Measurements from ENCODE around the gene CDYL. TPM values are rescaled to one million over a fixed set of nuclear protein-coding genes. Genes with fewer than 3 reads are reported as not detected.

The CDYL gene
- total RNA-seq, 1 experiment from 2014 or later, result 13.0 TPM

DNA sequence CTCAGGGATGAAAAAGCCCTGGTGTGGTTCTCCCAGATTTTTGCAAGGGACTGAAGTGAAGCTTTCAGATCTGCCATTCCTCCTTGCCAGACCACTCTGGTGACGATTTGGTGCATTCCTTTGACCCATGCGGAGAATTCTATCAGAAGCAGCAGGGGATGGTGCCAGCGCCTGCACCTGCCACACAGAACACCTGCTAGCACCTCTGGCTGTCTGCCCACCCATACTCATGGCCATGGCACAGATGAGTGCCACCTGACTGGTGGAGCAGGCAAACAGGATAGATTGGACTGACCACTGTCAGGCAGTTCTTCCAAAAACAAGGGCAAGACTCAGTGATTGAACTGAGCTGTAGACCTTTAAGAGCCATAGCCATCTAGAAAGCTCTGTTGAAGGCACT lies 107.1 kb downstream of the CDYL start:
- DNase-seq (ENCODE audit: low read depth), result no peak

DNA sequence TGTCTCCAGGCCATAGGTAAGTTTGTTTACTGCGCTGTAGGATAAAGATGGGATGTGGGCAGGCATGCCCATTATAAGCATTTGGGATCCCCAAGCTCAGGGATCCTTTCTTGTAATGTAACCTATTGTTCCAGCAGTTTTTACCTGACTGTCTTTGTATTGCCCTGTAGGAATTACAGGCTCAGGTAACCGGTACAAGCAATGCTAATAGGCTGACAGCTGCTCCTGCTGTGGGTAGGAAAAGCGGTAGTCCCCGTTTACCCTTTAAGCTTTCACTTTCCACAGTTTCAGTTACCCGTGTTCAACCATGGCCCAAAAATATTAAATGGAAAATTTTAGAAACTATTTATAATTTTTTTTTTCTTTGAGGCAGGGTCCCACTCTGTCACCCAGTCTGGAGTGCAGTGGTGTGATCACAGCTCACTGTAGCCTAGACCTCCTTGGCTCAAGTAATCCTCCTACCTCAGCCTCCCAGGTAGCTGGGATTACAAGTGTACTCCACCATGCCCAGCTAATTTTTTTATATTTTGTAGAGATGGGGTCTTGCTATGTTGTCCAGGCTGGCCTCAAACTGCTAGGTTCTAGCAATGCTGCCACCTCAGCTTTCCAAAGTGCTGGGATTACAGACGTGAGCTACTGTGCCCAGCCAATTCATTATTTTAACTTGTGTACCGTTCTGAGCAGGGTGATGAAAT lies 108.6 kb downstream of the CDYL start:
- DNase-seq (ENCODE audit: low read depth), result no peak

DNA sequence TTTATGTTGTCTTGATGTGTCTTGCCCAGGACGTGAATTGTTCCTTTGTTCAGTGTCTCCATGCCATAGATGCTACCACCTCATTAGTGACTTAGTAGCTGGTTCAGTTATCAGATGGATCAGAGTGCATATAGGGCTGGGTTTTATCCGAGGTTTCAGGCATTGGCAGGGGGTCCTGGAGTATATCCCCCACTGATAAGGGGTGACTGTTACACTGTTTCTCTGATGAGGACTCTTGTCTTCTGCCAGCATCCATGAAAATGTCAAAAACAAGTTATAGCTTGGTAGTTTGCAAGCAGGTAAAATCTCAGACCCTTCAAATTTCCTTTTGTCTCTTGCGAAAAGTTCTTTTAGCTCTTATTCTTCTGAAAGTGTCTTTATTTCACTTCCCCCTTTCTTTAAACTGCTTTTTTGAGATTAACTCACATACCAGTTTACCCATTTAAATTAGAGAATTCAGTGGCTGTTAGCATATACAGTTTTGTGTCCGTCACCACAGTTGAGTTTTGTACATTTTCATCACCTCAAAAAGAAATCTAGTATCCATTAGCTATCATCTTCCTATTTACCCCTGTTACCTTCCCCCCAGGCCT lies 109.2 kb downstream of the CDYL start:
- DNase-seq (ENCODE audit: low read depth), result no peak

DNA sequence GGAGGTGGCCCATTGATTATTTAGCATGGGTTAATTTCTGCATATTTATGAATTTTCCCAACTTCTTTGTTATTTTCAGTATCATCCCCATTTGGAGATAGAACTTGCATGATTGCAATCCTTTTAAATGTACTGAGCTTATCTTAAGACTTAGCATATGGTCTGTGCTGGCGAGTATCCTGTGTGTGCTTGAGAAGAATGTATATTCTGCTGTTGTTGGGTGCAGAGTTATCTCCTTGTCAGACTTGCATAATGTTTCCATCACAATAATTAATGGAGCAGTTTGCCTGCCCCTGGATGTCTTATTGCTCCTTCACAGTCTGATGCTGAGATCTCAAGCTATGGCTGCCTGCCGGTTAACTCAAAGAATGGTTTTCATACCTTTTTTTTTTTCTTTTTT lies 112.6 kb downstream of the CDYL start:
- DNase-seq (ENCODE audit: low read depth), result no peak

DNA sequence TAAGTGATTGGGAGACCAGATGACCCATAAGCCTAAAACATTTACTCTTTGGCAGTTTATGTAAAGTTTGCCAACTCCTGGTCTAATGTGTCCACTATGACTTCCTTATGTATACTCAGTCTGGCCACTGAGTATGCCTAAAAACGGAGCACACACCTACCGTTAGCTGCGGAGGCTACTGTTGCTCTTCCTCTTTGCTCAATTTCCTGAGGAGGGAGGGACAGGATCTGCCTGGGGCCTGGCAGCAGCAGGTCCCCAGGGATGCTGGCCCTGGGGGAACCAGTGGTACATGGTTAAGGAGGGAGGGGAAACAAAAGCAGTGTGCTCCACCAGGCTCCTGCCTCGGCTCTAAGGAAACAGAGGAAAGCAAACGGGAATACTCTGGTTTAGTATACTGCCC lies 113.5 kb downstream of the CDYL start:
- DNase-seq (ENCODE audit: low read depth), result no peak

DNA sequence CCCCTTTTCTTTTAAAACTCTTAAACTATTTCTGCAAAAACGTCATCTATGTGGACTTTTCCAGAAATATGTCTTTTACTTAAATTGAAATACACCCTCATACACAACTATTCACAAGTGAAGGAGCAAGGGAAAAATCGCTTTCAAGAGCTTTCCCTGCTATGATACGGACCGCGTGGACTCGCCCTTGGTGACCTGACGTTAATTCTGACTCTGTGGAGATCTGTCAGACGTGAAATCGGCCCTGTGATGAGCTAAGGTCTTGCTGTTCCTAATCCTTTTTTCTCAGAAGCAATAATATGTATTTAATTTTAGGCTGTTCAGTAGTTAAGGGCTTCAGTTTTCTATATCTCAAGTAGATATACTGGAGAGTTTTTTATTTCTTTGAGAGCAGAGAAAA lies 114.0 kb downstream of the CDYL start:
- no peak for DNase-seq (ENCODE audit: low read depth)

DNA sequence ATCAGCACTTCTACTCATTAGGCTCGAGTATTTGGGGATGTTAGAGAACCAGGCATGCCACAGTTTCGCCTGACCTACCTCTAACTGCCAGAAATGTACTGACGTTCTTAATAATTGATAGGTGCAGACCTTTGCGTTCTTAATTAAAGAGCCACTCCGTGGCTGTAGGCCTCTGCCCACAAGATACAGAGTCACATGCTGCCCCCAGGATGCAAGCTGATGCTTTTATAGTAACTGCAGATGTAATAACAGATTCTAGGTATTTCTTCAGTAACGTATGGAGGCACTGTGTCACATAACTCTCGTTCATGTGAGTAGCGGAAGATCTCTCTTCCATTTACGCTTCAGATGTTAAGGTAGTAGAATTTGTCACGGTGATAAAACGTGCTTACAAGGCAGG lies 114.4 kb downstream of the CDYL start:
- DNase-seq (ENCODE audit: low read depth), result no peak

DNA sequence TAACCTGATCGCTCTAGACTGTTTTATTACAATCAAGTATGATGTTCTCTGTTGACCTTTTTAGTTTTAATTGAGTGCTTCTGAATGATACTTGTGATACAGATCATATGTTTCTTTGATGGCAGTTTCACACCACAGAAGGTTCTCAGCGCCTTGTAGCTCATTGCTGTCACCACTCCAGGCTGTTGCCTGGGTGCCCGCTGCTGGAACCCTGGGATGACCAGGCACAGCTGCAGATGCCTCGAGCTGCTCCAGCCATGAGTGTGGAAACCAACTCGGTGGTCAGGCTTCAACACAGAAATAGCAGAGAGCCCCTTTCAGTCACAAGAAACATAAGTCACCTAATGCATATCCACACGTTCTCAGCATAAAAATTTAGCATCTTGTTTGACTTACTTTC lies 114.9 kb downstream of the CDYL start:
- no peak for DNase-seq (ENCODE audit: low read depth)

DNA sequence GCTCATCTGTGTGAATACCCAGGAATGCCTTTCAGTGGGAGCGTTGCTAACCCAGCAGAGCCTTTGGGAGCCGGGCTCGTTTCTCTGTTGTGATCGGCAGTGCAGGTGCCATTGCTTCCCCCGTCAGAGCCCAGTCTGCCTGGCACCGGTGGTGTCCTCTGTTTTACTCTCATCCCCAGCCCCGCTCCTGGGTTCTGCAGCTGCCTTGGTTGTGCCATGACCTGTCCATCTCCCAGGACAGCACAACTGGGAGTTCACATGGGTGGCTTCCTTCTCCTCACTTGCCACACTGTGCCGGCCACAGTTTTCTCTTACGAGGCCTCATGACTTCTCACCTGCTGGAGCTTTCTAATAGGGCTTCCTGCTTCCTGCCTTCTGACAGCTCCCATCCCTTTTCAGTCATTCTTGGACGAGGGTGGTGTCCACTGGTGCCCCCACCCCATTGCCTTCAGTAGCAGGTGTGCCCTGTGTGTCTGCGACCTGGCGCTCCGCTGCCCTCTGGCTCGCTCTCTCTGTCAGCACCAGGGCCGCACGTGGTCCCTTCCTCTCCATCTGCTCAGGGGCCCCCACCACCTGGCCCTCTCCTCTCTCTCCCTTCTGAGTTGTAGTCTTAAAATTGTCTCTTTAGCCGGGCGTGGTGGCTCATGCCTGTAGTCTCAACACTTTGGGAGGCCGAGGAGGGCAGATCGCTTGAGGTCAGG lies 116.7 kb downstream of the CDYL start:
- DNase-seq (ENCODE audit: low read depth), result no peak

DNA sequence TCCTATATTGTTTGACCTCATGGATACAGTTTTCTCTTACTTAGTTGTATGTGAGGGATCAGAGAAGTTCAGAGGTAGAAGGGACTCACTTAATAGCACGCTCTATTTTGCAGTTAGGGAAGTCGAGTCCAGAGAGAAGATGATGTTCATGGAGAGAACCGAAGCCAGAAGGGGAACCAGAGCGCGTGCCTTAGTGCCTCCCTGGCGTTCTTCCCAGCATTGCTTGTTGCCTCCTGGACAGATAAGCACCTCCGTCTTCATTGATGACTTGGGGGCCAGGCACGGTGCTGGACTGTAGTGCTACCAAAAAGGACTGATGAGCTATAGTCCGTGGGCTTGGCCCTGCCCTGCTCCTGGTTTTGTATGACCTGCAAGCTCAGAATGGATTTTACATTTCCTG lies 117.8 kb downstream of the CDYL start:
- DNase-seq (ENCODE audit: low read depth), result no peak

DNA sequence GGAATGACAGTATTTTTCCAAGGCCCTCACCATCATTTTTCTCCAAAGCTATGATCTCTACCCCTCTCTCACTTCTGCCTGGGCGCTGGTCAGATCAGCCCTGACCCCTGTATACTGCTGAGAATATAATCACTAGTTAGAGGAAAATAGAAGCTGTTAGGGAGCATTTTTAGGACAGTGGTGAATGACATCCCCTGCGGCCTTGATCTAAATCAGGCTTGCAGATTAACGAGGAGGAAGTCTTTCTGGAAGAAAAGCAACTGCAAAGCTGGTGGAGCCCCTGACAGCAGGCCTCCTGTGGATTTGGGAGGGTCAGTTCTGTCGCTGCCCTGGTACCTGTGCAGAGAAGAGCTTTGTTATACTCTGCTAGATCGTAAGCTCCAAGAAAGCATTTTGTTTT lies 119.8 kb downstream of the CDYL start:
- DNase-seq (ENCODE audit: low read depth), result no peak

DNA sequence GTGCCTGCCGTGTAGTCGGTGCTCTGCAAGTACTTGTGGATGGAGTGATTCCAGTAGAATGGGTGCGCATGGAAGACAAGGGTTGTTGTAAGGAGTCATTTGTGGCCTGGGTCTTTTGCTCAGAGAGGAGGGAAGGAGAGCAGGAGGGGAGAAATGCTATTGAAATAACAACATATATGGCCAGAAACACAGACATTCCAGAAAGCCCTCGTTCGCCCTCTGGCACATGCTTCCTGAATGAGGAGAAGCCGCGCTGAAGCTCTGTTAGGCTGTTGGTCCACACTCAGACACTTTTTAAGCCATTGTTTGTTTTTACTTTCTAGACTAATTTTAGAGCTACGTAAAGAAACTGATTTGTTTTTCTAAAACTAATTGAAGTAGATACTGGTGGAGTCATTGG lies 120.2 kb downstream of the CDYL start:
- no peak for DNase-seq (ENCODE audit: low read depth)

DNA sequence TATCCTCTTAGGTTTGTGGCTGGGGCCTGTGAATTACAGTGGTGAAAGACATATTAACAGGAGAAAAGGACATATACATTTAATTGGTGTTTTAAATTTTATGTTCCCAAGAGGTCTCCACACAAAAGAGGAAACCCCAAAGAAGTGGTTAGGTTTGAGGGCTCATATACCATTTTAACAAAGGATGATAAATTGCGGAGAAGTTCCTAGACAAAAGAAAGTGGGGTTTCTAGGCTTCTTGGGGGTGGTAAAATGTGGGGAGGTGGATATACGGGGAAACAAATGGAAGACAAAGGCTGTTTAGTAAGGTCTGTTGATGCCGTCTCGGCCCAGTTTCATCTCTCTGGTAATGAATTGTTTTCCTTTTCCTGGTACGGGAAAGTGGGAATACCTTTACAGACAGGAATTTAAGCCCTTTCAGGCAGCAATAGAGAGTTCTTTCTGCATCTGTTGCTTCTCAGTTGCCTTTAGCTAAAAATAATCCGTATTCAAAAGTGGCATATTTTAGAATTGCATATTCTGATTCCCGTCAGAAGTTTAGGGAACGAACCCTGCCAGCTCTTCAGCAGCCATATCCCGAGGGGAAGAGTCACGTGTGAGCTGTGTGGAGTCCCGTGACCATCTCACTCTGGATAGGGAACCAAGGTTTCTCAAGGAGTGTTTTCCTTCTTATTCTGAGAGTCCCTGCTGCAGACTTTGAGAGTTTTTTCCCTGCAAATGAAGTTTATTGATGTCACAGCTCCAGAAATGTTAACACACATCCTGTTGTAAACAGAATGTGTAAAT lies 123.2 kb downstream of the CDYL start:
- DNase-seq (ENCODE audit: low read depth), result no peak

DNA sequence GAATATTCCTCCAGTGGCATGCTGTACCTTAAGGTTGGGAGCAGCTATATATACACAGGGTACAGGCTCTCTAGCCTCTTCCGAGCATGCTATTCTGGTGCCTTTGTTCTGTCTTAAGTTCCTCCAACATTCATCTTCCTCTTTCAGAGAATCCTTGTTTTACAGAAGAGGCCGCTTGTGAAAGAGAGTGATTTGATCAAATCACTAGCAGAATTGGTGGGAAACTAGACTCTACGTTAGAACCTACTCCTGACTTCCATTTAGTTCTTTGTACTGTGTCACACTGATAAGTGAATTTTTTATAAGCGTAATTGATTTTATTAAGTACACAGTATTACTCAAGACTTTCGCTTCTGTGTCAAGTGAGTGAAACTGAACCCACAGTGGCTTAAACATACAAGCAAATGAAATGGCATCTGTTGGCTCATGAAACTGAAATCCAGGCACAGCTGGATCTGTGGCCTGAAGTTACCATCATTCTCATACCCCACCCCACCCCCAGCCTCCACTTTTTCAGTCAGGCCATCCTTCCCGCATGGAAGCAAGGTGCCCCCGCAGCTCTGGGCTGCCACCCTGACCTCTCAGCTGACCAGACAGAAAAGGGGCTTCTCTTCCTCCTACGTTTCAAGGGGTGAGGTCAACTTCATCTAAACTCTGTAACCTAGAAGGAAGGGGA lies 125.3 kb downstream of the CDYL start:
- no peak for DNase-seq (ENCODE audit: low read depth)

DNA sequence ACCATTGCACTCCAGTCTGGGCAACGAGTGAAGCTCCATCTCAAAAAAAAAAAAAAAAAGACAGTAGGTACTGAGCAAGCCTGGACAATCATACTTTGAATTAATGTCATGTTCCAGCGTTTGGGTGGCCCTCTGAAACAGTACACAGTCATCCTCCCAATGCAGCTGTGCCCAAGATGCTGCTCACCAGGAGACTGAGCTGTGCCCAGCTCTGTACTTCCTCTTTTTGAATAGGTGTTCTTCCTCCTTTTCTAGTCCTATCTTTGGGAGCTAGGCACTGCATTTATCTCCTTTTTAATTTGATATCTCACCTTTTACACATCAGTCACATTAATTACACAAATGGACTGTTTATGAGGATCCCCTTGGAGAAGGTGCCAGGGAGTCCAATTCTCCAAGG lies 126.2 kb downstream of the CDYL start:
- DNase-seq (ENCODE audit: low read depth), result no peak

DNA sequence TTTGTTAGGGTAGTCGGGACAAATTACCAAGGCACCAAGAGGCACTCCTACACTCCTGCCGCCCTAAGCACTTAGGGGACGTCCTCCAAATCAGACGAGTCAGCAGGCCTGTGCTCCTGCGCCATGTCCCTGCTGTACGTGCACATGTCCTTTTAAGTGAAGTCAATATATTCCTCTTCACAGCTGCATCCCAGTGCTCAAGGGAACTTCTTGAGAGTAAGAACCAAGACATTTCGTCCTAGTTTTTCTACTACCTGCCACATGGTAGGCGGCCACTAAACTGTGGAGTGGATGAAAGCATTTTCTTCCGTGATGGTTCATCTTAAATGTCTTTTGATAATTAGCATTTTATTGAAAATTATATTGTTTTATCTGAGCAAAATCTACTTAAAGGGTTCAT lies 126.9 kb downstream of the CDYL start:
- DNase-seq (ENCODE audit: low read depth), result no peak

DNA sequence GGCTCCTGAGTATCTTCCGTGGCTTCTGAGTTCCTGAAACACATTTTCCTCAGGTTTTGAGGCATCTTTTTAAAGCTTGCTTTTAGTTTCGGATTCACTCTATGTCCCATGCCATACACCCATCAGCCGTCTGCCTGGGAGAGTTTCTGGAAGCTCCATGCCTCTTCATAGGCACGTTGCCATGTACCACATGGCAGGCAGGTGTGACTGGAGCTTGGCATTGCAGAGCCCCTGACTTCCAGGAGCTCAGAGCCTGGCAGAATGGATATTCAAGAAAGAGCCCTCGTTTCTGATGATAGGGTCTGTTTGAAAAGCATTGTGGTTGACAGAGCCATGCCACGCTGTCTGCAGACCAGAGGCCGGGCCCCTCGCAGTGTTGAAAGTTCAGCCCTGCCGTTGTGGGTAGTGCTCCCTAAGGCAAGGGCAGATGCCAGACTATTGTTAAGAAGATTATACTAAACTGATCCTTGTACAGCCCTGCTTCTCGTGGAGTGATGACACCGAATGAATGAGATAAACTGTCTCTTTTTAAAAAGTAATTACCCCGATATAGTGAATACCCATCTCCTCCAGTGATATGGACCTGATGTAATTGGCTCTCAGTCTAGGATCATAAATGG lies 127.7 kb downstream of the CDYL start:
- no peak for DNase-seq (ENCODE audit: low read depth)

DNA sequence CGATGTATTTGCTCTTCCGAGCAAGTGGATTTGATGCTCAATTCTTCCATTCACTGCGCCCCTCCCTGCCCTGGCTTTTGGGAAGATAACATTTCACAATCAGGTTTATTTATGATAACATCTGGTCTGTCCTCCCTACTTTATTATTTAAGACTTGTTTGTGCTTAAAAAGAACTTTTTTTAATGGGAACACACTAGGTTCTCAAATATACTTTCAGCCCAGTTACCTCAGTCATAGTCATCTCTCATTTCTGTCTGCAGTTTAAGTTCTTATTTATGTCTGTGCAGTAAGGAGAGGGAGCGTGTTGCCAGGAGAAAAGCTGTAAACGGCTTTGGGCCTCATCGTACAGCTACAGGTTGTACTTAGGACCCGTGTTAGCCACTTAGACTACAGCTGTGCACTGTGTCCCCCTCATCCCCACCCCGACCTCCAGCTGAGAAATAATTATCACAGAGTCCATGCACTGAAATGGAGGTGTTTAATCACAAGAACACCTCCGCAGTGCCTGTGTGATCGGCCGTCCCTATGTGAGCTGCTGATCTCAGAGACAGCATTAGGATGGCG lies 128.3 kb downstream of the CDYL start:
- DNase-seq (ENCODE audit: low read depth), result no peak

DNA sequence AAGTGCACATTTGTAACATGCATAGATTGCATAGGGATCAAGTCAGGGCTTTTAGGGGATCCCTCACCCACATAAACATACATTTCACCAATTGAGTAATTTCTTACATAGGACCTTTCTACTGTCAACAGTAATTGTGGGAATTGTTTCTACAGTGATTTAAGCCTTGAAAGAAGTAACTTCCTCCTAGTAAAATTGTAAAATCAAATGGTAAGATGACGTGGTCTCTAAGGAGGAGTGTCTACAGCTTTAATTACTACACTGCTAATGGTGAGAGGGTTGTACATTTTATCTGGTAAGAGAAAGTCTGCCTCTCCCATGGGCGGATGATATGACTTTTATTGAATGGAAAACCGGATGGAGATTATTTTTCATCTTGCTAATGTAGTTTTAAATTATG lies 129.6 kb downstream of the CDYL start:
- DNase-seq (ENCODE audit: low read depth), result no peak

DNA sequence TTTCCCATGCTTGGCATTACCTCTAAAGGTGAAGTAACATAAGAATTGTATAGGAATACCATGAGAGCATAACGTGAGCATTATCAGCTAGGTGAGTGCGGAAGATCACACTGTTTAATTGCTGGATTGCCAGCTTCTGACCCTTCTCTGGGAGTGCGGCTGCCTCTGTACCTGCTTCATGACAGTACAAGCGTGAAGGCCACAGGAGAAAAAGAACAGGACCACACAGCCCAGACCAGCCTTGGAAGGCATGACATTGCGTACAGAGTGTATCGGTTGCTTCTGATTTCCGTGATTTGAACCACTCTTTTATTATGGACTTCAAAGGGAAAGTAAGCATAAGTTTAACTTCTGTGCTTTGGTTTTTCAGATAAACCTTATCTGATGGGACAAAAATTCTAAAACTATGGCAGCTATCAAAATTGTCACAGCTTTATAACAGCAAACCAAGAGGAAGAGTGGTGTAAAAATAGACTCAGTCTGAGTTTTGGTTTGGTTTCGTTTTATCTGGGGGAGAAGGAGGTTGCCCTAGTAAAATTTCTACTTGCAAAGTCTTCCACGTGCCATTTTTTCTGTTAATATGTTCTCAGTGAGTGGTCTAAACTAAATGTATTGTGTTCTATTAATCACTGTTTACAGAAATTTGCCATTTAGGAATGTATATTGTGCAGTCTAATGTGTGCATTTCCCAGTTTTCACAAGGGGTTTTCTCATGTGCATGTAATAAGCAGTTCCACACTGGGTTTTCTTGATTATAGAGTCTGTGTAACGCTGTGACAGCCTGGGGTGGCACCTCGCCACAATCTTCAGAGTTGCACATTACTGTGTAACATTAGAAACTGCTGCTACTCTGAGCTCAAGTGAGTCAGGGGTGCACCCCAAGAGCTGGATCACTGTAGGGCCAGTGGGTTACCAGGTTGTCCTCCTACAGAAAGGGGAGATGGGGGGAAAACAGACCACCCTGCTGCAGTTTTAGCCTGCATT lies 130.4 kb downstream of the CDYL start:
- DNase-seq (ENCODE audit: low read depth), result no peak
